ENCODE results near the gene CADPS2. TPM values are rescaled to one million over a fixed set of nuclear protein-coding genes. Genes with fewer than 3 reads are reported as not detected.

Gene CADPS2
- polyA plus RNA-seq, 4 donors, result 38.1 to 59.8 (median 52.9) TPM

DNA sequence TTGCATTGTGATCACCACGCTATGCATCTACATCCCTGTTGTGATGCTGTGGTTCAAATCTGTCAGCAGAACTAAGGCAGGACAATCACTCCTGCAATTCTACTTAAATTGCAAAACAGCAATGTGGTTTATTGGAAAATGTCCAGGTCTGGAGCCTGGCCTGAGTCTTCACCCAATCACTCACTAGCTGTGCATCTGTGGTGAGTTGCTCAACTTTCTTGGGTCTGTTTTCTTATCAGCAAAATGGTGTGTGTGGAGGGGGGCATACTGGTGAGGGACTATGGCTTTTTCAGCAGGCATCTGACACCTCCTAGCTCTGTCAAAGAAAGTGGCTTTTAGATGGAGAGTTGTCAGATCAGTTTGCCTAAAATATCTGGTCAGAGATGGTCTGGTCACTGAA, 473.4 kb downstream of the CADPS2 start:
- DNase-seq (ENCODE audit: low read depth in 4 of 4, low spot score in 3 of 4), result no peak

DNA sequence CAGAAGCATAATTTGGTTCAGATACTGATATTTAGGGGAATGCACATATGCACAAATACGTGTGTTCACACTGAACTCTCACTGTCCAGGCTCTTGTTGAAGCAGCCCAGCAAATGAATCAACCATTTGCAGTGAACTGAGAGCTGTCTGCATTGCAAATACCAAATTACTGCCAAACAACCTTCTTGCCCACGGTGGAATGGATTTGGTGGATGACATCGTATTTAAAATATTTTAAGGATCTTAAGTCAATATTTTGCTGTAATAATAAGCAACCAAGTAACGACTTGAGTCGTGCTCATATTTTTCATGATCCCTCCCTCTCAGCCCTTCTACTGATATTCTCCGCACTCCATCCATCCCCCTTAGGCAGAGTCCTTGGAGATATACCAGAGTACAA, 473.8 kb downstream of the CADPS2 start:
- no peak for DNase-seq (ENCODE audit: low read depth in 4 of 4, low spot score in 3 of 4)

DNA sequence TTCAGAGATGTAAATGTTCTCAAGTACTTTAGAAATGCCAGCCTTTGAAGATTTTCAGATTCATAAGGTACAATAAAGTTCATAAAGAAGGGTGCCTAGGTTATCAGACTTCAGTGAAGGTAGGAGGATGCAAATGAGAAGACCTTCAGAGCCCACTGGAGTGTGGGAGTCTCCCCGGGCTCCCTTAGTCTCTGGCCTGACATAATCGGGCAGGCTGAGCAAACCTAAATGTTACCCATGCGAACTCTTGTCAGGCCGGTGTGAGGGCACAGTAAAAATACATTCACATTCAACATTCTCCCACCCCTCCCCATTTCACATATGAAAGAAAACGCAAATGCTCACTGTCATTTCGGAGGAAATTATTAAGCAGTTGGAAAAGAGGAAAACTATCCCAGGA, 479.1 kb downstream of the CADPS2 start:
- DNase-seq (ENCODE audit: low read depth in 4 of 4, low spot score in 3 of 4), result no peak

DNA sequence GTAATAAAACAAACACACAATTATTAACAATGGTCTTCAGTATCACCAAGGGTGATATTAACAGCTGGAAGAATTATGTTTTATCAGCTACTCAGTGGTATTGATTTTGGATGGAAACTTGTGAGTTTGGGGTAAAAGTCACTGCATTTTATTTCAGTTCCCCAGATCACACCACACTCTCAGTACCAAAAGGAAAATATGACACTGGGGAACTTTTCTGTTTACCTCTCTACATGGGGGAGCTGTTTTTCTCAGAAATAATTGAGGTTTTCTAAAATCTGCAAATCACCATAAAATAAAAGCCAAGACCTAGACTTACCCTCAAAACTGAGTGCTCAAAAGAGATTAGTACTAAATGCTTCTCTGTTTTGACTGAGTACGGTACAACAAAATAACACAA, 483.1 kb downstream of the CADPS2 start:
- no peak for DNase-seq (ENCODE audit: low read depth in 4 of 4, low spot score in 3 of 4)

DNA sequence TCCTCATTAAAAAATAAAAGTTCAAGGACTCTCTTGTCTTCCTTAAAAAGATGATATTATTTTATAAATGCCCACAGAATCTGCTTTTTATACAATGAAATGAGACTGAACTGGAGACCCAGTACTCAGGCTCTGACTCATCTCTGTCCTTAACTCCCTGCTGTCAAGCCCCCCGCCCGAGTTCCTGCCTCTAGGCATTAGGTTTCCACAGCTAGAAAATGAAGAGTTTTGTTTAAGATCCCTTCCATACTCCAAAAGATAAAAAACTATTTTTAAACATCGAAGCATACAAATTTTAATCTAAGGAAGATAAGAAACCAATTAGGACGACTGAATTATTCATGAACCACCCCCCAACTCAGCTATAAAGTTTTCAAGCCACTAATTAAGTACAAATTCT, 484.0 kb downstream of the CADPS2 start:
- no peak for DNase-seq (ENCODE audit: low read depth in 4 of 4, low spot score in 3 of 4)

DNA sequence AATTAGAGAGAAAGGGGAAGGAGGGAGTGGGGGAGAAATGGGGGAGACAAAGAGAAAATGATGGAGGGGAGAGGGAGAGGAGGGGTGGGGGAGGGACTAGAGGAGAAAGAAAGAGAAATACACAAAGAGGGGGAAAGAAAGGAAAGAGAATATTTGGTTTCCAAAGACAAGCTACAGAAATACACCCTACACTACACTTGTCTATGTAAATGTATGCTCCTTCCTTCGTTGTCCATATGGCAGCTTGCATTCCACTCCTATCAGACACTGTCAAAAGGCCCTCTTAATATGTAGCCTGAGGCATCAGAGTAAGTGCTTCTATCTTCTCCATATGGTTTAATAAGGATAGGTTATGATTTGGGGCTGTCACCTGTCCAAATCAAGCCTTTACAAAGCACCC, 488.9 kb downstream of the CADPS2 start:
- no peak for DNase-seq (ENCODE audit: low read depth in 4 of 4, low spot score in 3 of 4)

DNA sequence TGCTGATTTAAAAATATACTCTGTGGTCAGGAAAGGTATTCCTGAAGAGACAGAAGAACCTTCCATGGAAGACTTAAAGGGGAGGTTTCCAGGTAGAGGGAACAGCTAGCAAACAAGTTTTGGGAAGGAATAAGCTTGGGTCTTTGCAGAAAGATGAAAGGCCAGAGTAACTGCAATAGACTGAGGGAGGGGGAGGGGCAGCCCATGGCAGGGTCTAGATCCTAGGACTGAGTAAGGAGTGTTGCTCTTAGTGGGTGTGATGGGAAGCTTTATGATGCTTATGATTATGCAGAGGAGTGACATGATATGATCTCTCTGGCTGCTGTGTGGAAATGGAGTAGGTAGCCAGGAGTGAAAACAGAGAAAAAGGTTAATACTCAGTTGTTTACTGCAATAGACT, 491.7 kb downstream of the CADPS2 start:
- DNase-seq (ENCODE audit: low read depth in 4 of 4, low spot score in 3 of 4), result no peak

DNA sequence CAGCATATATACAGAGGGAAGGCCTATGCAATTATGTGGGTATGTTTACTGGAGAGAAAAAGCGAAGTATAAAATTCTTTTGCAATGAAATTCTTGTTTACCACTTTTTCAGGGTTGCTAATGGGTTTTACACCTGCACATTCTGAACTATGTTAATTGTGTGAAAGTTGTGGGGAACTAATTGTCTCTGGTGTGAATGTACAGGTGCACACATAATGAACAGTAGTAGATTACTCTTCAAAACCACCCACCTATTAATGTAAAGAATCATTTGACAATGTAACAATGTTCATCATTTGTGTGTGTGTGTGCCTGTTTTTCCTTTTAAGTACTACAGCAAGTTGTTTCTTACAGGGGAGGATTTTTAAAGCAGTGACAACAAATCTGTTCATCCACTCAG, 501.7 kb downstream of the CADPS2 start:
- DNase-seq (ENCODE audit: low read depth in 4 of 4, low spot score in 3 of 4), result no peak

DNA sequence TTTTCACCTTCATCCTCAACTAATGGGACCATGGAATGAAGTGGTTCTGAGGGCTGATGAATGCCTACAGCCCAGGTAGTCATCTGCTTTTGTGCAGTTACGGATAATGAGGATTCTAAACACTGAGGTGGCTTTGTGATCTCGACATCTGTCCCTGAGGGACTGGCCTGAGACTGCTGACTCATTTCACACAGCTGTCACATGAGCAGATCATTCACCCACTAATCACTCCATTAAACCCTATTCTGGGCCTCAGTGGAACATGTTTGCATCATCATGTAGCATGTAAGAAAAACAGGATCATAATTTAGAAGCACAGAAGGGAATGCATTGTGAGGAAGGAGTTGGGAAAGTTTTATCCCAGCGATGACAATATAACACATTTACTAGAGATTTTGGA, 502.3 kb downstream of the CADPS2 start:
- no peak for DNase-seq (ENCODE audit: low read depth in 4 of 4, low spot score in 3 of 4)

DNA sequence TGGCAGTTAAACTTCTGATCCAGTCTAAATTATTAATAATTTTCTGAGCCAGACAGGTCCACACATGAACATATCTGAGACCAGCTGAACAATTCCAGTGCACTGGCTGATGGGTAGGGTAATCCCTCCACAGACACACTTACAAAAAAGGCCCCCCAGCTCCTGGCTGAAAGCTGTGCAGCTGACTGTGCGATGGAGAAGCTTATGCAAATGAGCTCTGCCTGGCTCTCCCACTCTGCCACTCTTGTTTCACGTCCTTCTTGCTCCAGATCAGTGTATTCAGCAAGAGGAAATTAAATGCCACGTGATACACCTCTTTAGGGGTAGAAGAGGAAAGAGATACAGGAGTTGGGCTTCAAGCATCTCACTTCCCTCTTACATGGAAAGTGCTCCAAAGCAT, 505.3 kb downstream of the CADPS2 start:
- DNase-seq (ENCODE audit: low read depth in 4 of 4, low spot score in 3 of 4), result no peak

DNA sequence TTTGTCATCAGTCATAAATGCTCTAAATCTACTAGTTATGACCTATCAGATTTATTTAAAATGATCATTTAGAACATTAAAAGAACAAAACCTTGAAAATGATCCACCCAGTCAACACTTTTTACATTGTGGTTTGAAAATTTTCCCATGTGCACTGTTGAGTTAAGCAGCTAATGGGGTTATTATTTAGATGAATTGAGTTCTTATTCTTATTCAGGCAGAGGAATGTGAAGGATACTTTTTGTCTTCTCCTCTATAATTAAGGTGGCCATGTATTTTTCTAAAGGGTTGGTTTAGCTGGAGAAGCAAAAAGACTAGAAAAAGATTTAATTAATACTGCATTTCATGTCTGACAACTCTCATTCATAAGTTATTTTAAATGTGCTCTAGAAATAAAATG, 506.8 kb downstream of the CADPS2 start:
- DNase-seq (ENCODE audit: low read depth in 4 of 4, low spot score in 3 of 4), result no peak

DNA sequence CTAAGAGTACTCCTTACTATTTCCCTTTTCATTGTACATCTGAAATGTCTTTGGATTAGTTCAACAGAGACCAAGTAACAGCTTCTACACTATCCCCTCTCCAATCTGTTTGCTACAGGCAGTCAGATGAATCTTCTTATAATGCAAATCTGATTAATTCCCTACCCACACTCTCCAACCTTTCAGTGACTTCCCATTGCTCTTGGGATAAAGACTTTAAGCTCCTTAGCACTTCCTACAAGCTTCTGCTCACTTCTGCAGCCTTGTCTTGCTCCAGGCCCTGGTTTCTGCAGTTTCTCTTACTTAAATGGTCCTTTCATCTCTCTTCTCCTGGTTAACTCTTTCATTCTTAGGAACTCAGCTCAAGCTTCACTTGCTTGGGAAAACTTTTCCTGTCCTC, 516.5 kb downstream of the CADPS2 start:
- no peak for DNase-seq (ENCODE audit: low read depth in 4 of 4, low spot score in 3 of 4)

DNA sequence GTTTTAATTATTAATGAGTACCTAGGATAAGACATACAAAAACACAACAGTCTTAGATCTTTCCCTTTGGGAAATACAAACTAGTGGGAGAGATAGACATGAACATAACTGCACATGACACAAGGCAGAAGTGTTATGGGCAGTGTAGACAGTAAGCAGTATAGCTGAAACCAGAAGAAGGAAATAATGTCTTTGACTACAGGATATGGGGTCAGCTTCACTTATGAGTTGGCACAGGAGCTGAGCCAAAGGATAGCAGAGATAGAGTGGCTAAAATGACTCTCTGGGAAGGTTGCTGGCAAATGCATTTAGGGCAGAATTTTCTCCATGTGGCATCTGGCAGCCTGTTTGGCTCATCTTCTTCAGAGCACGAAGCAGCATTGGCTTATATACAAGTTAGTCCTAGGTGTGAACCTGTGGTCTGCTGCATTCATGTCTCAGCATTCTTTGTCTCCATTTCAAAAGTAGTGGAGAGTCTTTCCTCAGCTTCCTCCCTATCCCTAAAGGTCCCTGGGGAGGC, 521.4 kb downstream of the CADPS2 start:
- no peak for DNase-seq (ENCODE audit: low read depth in 4 of 4, low spot score in 3 of 4)

DNA sequence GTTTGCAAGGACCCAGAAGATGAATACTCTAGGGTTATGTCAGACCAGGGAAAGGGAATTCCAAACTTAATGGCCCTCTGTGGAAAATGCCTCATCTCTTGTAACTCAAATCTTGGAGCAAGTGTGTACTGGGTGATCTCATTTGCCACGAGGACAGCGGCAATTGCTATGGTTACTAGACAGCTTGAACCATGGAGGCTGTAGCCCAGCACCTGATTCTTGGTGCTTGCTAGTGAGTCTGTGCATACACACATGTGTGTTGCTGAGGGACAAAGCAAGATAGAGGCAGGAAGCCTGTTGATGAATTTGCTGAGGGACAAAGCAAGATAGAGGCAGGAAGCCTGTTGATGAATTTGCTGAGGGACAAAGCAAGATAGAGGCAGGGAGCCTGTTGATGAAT, 523.1 kb downstream of the CADPS2 start:
- no peak for DNase-seq (ENCODE audit: low read depth in 4 of 4, low spot score in 3 of 4)

DNA sequence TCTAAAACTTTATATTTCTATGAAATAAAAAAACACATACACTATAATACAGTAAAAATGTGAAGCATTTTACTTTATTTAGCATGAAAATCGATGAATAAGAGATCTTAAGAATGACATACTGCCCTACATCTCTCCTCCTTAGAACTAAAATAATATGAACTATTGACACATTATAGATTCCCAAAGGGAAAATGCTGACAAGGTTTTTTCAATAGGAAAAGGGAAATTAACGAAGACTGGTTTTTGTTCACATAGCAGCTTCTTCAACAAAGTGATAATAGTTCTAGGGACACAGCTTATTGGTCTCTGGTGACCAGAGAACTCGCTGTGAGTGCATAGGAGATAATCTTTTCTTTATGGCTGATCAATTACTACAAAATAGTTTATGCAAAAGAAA, 523.8 kb downstream of the CADPS2 start:
- DNase-seq (ENCODE audit: low read depth in 4 of 4, low spot score in 3 of 4), result no peak

DNA sequence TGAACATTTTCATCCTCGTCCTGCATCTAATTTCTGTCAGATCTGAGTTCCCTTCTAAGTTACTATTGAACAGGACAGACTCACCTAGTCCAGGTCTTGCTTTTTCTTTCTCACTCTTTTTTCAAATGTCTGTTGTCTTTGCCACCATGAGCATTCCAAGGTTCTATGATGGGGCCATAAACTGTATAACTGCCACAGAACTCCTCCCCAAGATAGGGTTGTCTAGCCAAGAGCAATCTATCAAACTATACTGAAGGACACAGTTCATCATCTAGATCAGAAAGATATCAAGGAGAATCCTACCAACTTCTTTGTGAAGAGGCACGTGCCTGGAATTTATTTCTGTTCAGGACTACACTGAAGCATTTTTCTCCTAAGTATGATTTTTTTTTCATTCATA, 531.6 kb downstream of the CADPS2 start:
- no peak for DNase-seq (ENCODE audit: low read depth in 4 of 4, low spot score in 3 of 4)

DNA sequence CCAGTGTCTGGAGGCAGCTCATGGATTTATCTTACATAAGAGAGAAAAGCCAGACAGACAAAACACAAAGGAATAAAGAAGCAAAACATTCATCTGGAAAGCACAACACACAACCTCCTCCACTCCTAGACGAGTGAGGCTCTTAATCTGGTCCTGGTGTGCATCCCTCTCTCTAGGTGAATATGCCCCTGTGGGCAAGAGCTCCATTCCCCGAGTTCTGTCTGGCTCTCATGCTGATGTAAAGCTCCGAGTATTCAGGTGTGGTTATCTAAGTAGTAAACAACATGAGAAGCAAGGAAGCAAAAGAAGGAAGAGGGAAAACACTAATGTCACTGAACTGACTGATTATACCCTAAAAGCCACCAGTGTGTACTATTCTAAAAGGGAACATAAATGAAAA, 533.8 kb downstream of the CADPS2 start:
- no peak for DNase-seq (ENCODE audit: low read depth in 4 of 4, low spot score in 3 of 4)

DNA sequence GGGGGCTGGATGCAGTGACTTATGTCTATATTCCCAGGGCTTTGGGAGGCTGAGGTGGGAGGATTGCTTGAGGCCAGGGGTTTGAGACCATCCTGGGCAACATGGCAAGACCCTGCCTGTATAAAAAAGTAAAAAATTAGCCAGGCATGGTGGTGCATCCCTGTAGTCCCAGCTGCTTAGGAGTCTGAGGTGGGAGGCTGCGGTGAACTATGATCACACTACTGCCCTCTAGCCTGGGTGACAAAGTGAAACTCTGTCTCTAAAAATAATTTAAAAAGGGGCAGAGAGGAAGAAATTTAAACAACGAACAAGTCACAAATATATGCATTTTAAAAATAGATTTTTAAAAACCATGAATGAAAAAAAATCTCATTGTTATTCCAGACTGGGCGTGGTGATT, 535.6 kb downstream of the CADPS2 start:
- no peak for DNase-seq (ENCODE audit: low read depth in 4 of 4, low spot score in 3 of 4)

DNA sequence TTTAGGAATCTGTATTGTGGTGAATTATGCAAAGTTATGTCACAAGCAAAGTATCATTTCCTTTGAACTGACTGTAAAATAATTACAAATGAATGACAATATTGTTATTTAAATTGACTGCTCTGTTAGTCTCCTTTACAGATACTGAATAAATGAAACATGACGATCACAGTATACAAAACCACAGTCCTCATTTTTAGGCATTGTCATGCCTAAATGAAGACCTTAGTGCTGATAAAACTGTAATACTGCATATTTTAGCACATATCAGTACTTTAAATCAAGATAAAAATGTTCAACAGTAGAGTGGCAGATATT, 542.0 kb downstream of the CADPS2 start:
- no peak for DNase-seq (ENCODE audit: low read depth in 4 of 4, low spot score in 3 of 4)

DNA sequence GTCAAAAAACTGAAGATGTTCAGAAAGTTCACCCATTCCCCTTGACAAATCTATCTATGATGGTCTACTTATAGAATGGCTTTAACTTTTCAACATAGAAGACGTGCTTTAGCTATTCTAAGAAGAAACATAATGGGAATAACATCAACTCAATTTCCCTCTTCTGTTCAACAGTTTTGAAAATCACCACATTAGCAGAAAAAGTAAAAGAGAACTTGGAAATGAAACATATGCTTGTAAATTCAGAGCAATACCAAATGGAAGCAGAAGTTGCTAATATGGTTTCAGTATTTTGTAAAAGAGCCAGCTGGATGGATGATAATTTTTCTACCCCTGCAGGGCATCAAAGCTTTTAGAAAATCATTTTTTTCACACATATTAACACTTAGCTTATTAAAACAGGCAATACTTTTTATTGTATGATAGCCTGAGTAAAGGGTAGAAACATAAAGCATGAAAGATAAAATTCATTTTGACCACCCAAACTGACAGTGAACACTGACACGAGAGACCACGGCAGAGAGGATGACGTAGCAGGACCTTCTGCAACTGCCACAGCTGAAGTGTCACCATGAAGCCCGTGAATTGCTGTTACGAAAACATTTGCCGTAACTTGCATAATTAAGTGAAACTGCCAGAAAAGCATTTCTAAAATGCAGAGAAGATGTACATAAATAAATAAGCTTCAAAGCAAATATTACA, 542.5 kb downstream of the CADPS2 start:
- no peak for DNase-seq (ENCODE audit: low read depth in 4 of 4, low spot score in 3 of 4)

DNA sequence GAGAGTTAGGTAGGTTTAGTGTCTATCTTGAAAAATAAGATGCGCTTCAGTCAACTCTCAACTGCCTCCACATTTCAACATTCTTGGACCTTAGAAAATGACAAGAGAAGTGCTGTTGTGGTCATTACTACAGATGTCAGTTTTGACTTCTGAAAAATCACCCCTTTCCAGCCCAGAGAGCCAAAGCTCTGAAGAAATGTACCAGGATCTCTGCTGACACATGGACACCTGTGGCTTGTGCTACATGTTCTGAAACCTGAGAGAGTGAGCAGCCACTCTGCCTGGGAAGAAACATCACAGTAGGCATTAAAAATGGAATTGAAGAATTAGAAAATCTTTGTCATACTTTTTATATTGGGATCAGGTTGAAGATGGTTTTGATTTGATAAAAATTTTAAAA, 545.8 kb downstream of the CADPS2 start:
- DNase-seq (ENCODE audit: low read depth in 4 of 4, low spot score in 3 of 4), result no peak

DNA sequence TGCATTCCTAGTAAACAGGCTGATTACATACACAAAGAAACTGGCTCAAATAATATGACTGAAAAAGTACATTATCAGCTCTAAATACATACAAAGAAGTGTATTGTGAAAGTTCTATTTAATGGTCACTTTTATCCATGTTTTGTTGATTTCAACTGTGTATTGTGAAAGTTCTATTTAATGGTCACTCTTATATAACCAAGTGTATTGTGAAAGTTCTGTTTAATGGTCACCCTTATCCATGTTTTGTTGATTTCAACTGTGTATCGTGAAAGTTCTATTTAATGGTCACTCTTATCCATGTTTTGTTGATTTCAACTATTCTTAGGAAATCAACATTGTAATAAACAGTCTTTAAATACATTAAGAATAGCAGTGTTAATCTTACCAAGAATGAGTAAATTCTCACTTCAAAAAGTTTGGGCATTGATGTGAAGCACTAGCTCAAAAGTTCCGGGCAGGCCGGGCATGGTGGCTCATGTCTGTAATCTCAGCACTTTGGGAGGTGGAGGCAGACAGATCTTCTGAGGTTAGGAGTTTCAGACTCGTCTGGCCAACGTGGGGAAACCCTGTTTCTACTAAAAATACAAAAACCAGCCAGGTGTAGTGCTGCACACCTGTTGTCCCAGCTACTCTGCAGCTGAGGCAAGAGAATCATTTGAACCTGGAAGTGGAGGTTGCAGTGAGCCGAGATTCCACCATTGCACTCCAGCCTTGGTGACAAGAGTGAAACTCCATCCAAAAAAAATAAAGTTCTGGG, 546.9 kb downstream of the CADPS2 start:
- DNase-seq (ENCODE audit: low read depth in 4 of 4, low spot score in 3 of 4), result no peak
